NB4 (cell line): ENCODE data around the gene HTR2C.

Experiments used
- POLR2A ChIP-seq: IDR thresholded peaks from 2 replicates; pipeline ENCODE4 v1.6.1; 2011; ENCODE audit warnings: mild to moderate bottlenecking; ENCODE audit not compliant: insufficient read length; ENCODE audit errors: extremely low read depth
- TF ChIP-seq, protein P1 (sequence below): IDR thresholded peaks from one replicate; pipeline ENCODE4 v1.5.1; 2012; ENCODE audit warnings: low read depth, low read length
- TF ChIP-seq, protein P2 (sequence below): IDR thresholded peaks from 2 replicates; pipeline ENCODE4 v1.6.1; 2011; ENCODE audit warnings: low read depth, low read length

DNA sequence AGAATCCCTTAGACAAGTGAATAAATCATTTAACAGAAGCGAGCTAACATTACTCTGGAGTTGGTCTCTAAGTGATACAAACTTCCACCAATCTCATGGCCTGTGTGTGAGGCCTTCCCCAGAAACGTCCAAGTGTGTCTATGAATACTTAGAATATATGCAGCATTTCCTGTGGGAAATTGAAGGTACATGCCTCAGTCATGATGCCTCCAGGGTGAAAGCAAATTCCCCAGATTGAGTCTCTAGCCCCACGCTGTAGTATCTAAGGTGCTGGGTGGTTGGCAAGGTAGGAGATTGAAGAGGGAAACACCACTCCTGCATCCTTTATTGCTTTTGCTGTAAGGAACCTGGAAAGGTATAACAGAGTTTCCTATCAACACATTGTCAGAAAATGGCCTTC, 319.7 kb downstream of the HTR2C start:
- TF ChIP-seq, protein P1, sequence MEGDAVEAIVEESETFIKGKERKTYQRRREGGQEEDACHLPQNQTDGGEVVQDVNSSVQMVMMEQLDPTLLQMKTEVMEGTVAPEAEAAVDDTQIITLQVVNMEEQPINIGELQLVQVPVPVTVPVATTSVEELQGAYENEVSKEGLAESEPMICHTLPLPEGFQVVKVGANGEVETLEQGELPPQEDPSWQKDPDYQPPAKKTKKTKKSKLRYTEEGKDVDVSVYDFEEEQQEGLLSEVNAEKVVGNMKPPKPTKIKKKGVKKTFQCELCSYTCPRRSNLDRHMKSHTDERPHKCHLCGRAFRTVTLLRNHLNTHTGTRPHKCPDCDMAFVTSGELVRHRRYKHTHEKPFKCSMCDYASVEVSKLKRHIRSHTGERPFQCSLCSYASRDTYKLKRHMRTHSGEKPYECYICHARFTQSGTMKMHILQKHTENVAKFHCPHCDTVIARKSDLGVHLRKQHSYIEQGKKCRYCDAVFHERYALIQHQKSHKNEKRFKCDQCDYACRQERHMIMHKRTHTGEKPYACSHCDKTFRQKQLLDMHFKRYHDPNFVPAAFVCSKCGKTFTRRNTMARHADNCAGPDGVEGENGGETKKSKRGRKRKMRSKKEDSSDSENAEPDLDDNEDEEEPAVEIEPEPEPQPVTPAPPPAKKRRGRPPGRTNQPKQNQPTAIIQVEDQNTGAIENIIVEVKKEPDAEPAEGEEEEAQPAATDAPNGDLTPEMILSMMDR: no peak
- TF ChIP-seq, protein P2, sequence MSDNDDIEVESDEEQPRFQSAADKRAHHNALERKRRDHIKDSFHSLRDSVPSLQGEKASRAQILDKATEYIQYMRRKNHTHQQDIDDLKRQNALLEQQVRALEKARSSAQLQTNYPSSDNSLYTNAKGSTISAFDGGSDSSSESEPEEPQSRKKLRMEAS: no peak
- TF ChIP-seq POLR2A: no peak
